Pulmonary artery endothelial cell (primary cell): ENCODE measurements around the gene VSTM2B. TPM values are rescaled to one million over a fixed set of nuclear protein-coding genes. Genes with fewer than 3 reads are reported as not detected.
"Not testable (repeated sequence)": the region's sequence is repeated elsewhere in the genome, so short reads cannot be mapped to it uniquely, and the experiment has no call there.

Source experiments
- DNase-seq: peaks from one replicate; pipeline ENCODE4 v3.0.0-alpha.2; 2011; ENCODE audit warnings: low read depth, low spot score
- total RNA-seq: library from RNA; depleted of rRNA; stranded (reverse); fragments of >200 nt; gene quantifications from 2 replicates; pipeline ENCODE4 v1.2.3, GENCODE V29; 2014

The VSTM2B gene
- total RNA-seq, 1 donor from 2014 or later = not detected

- no peak for DNase-seq
Observed at GRCh38 chr19:29530540-29531457, 5.0 kb downstream of the VSTM2B start.

GRCh38 chr19:29531458-29532025, 5.7 kb downstream of the VSTM2B start:
- DNase-seq = no peak

GRCh38 chr19:29532097-29532496, 6.3 kb downstream of the VSTM2B start:
- DNase-seq = no peak

GRCh38 chr19:29532956-29533355, 7.2 kb downstream of the VSTM2B start:
- no peak for DNase-seq

- DNase-seq = no peak
Observed at GRCh38 chr19:29533578-29534544, 8.1 kb downstream of the VSTM2B start.

- no peak for DNase-seq
Observed at GRCh38 chr19:29535214-29535831, 9.5 kb downstream of the VSTM2B start.

GRCh38 chr19:29535984-29536508, 10.3 kb downstream of the VSTM2B start:
- no peak for DNase-seq

- no peak for DNase-seq
Observed at GRCh38 chr19:29537181-29537580, 11.4 kb downstream of the VSTM2B start.

- no peak for DNase-seq
Observed at GRCh38 chr19:29537601-29538000, 11.8 kb downstream of the VSTM2B start.

- no peak for DNase-seq
Observed at GRCh38 chr19:29538146-29538545, 12.4 kb downstream of the VSTM2B start.

GRCh38 chr19:29538651-29539050, 12.9 kb downstream of the VSTM2B start:
- DNase-seq = no peak

GRCh38 chr19:29539131-29539530, 13.3 kb downstream of the VSTM2B start:
- DNase-seq = no peak

GRCh38 chr19:29539670-29540069, 13.9 kb downstream of the VSTM2B start:
- DNase-seq = no peak

- DNase-seq = no peak
Observed at GRCh38 chr19:29540114-29540513, 14.3 kb downstream of the VSTM2B start.

- DNase-seq = no peak
Observed at GRCh38 chr19:29541473-29542253, 15.9 kb downstream of the VSTM2B start.

- no peak for DNase-seq
Observed at GRCh38 chr19:29542327-29542726, 16.5 kb downstream of the VSTM2B start.

- no peak for DNase-seq
Observed at GRCh38 chr19:29542776-29543175, 17.0 kb downstream of the VSTM2B start.

GRCh38 chr19:29543381-29543780, 17.6 kb downstream of the VSTM2B start:
- DNase-seq = no peak

- DNase-seq = no peak
Observed at GRCh38 chr19:29544656-29545360, 19.0 kb downstream of the VSTM2B start.

GRCh38 chr19:29545447-29545846, 19.7 kb downstream of the VSTM2B start:
- DNase-seq = not testable (repeated sequence)
